Measurements from ENCODE around the gene BCAS4.
"Not testable (repeated sequence)": the region's sequence is repeated elsewhere in the genome, so short reads cannot be mapped to it uniquely, and the experiment has no call there.

BCAS4 gene

DNA sequence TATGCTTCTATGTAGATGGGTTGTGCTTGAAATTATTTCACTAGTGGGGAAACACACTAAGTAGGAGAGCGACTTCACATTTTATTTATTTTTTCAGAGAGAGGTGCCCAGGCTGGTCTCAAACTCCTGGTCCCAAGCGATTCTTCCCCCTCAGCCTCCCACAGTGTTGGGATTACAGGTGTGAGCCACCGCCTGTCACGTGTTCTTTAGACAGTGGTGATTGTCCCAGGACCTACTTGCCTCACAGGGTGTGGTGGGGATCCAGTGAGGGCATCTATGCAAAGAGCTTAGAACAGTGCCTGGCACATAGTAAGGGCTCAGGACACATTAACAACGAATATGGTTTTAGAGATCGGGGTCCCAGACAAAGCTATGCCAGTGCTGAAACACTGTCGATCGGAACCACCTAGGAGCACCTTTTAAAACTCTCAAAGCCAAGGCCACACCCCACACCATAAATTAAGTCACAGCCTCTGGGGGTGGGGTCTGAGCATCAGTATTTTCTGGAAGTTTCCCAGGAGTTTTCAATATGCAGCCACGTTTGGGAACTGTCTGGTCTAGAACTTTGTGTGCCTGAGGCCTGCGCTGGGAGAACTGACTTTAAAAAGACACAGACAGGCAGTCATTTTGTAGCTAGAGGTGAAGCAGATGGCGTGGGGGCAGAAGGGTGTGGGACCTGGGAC is 4.8 kb upstream of the BCAS4 start:
- Histone ChIP-seq H3K14ac (ENCODE audit: low read length) (no peak overlapping the region), H3K4me3 (ENCODE audit: low read length in 2 of 2) (no peak overlapping the region), H2AFZ (ENCODE audit: low read length) (peak overlapping the region; percentile 86), H4K8ac (ENCODE audit: low read depth, low read length) (no peak overlapping the region), H2BK12ac (ENCODE audit: low read length) (no peak overlapping the region), H4K91ac (ENCODE audit: low read depth, low read length, poor library complexity) (no peak overlapping the region), H3K27me3 (ENCODE audit: control insufficient read depth in 3 of 3, insufficient read depth in 3 of 3, low read depth in 1 of 3, low read length in 3 of 3) (no peaks in the 10 kb centered on the region), H3K4me2 (ENCODE audit: insufficient read depth, low read length, poor library complexity, severe bottlenecking) (no peak overlapping the region), H3K23ac (ENCODE audit: low read depth, low read length, poor library complexity) (peak overlapping the region; percentile 25), H3K4me1 (ENCODE audit: control insufficient read depth in 2 of 2, insufficient read depth in 1 of 2, low read depth in 1 of 2, low read length in 2 of 2) (peaks cover 6 to 13% of the 10 kb centered on the region in 2 donors), H3K79me1 (ENCODE audit: low read depth, low read length) (no peaks in the 10 kb centered on the region), H3K9ac (ENCODE audit: low read depth, low read length, poor library complexity) (no peak overlapping the region), H3K27ac (replicated peaks; ENCODE audit: low read length) (no peak overlapping the region), H3K9me3 (replicated peaks in 1 of 2; ENCODE audit: control insufficient read depth in 2 of 2, insufficient read depth in 1 of 2, low read depth in 1 of 2, low read length in 2 of 2) (no peaks in the 10 kb centered on the region), H2AK5ac (ENCODE audit: low read depth, low read length) (no peak overlapping the region), H2BK5ac (ENCODE audit: low read length) (no peak overlapping the region), H3K36me3 (replicated peaks in 1 of 2; ENCODE audit: control insufficient read depth in 2 of 2, insufficient read depth in 2 of 2, low read length in 2 of 2) (no peaks in the 10 kb centered on the region), H2BK15ac (ENCODE audit: low read length) (peak overlapping the region; percentile 23), H3K18ac (ENCODE audit: low read length) (peak overlapping the region; percentile 53), H3K4ac (ENCODE audit: low read length) (no peak overlapping the region), H2BK120ac (ENCODE audit: low read depth, low read length) (peak overlapping the region; percentile 2)
- no peak for DNase-seq (ENCODE audit: low spot score)
- WGBS, 2 donors (ENCODE audit: extremely low coverage in 2 of 2, insufficient read length in 2 of 2, insufficient replicate concordance in 1 of 2): no CpG with 5 or more reads among the region's 11 CpGs

DNA sequence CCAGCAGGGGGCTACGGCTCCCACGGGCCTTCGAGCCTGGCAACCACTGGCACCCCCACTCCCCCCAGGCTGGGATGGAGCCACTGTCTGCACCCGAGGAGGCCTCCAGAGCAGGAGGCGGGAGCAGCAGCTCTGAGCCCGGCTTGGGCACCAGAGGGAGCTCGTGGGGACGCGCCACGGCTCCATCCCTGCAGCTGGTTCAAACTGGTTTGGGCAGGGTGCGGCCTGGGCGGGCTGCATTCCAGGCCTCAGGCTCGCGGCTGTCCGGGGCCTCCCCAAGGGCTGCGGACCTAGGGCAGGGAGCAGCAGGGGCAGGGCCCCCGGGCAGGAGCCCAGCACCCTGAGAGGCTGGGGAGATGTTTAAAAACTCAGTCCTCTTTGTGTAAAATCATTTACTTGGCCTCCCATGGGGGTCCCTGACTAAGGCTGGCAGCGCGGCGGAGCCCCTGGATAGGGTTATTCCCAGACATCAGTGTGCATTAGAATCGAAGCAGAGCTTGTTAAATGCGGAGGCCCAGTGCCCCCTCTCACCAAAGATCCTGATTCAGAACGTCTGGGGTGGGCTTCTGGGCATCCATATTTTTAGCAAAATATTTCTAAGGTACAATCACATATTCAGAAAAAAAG is 4.1 kb upstream of the BCAS4 start:
- peak overlapping the region; percentile 23 for H2BK15ac ChIP-seq (ENCODE audit: low read length)

DNA sequence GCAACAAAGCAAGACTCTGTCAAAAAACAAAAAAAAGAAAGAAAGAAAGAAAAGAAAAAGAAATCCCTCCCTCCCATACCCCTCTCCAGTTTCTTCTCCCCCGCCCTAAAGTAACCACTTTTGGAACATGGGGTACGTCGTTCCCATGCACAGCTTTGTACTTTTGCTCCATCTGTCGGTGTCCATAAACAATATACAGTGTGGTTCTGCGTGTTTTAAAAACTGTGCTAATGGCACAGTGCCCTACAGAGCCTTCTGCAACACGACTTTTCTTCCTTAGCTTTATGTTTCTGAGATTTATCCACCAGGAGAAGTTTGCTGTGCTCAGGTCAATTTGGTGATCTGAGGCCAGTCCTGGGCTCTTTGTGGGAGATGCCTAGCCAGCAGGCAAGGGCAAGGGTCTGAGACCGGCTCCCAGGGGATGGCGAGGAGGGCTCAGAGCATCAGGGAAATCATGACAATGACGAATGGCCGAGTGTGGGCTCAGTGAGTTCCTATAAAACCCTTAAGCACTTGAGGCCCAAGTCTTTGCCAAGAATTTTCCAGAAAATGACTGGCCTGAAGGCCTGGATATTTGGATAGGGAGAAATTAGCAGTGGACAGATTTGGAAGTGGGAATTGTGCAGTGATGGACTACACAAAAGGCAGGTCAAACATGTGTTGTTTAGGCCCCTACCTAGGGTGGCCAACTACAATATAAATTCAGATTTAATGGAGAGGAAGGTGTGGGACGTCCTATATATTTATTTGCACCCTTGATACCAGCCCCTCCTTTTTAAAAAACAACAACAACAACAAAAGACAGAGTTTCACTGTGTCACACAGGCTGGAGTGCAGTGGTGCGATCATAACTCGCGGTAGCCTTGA is 1.9 kb upstream of the BCAS4 start:
- no peak overlapping the region for H3K9ac ChIP-seq (ENCODE audit: low read depth, low read length, poor library complexity)
- H2BK5ac ChIP-seq (ENCODE audit: low read length): no peak overlapping the region
- H2BK120ac ChIP-seq (ENCODE audit: low read depth, low read length): no peak overlapping the region
- H4K91ac ChIP-seq (ENCODE audit: low read depth, low read length, poor library complexity): no peak overlapping the region
- H3K23ac ChIP-seq (ENCODE audit: low read depth, low read length, poor library complexity): no peak overlapping the region
- WGBS, 2 donors (ENCODE audit: extremely low coverage in 2 of 2, insufficient read length in 2 of 2, insufficient replicate concordance in 1 of 2): no CpG with 5 or more reads among the region's 14 CpGs
- H3K79me1 ChIP-seq (ENCODE audit: low read depth, low read length): no peaks in the 10 kb centered on the region
- peaks cover 6 to 13% of the 10 kb centered on the region in 2 donors for H3K4me1 ChIP-seq (ENCODE audit: control insufficient read depth in 2 of 2, insufficient read depth in 1 of 2, low read depth in 1 of 2, low read length in 2 of 2)
- no peaks in the 10 kb centered on the region for H3K36me3 ChIP-seq (replicated peaks in 1 of 2; ENCODE audit: control insufficient read depth in 2 of 2, insufficient read depth in 2 of 2, low read length in 2 of 2)
- H2BK12ac ChIP-seq (ENCODE audit: low read length): no peak overlapping the region
- H4K8ac ChIP-seq (ENCODE audit: low read depth, low read length): no peak overlapping the region
- DNase-seq (ENCODE audit: low spot score): no peak
- H3K4me3 ChIP-seq (ENCODE audit: low read length in 2 of 2): no peak overlapping the region
- H2AFZ ChIP-seq (ENCODE audit: low read length): peak overlapping the region; percentile 69
- no peak overlapping the region for H2BK15ac ChIP-seq (ENCODE audit: low read length)
- peak overlapping the region; percentile 41 for H3K18ac ChIP-seq (ENCODE audit: low read length)
- H2AK5ac ChIP-seq (ENCODE audit: low read depth, low read length): peak overlapping the region; percentile 73
- no peak overlapping the region for H3K4me2 ChIP-seq (ENCODE audit: insufficient read depth, low read length, poor library complexity, severe bottlenecking)
- H3K14ac ChIP-seq (ENCODE audit: low read length): no peak overlapping the region
- H3K9me3 ChIP-seq (replicated peaks in 1 of 2; ENCODE audit: control insufficient read depth in 2 of 2, insufficient read depth in 1 of 2, low read depth in 1 of 2, low read length in 2 of 2): no peaks in the 10 kb centered on the region
- H3K4ac ChIP-seq (ENCODE audit: low read length): no peak overlapping the region
- no peak overlapping the region for H3K27ac ChIP-seq (replicated peaks; ENCODE audit: low read length)
- H3K27me3 ChIP-seq (ENCODE audit: control insufficient read depth in 3 of 3, insufficient read depth in 3 of 3, low read depth in 1 of 3, low read length in 3 of 3): no peaks in the 10 kb centered on the region

More for the DNA sequence above, 4.1 kb upstream of the BCAS4 start:
- Histone ChIP-seq H2AFZ (ENCODE audit: low read length) (peak overlapping the region; percentile 86), H4K8ac (ENCODE audit: low read depth, low read length) (no peak overlapping the region), H4K91ac (ENCODE audit: low read depth, low read length, poor library complexity) (no peak overlapping the region), H2AK5ac (ENCODE audit: low read depth, low read length) (no peak overlapping the region), H3K14ac (ENCODE audit: low read length) (no peak overlapping the region), H3K4me2 (ENCODE audit: insufficient read depth, low read length, poor library complexity, severe bottlenecking) (no peak overlapping the region), H3K9ac (ENCODE audit: low read depth, low read length, poor library complexity) (no peak overlapping the region), H3K4ac (ENCODE audit: low read length) (no peak overlapping the region), H3K4me3 (ENCODE audit: low read length in 2 of 2) (no peak overlapping the region), H3K4me1 (ENCODE audit: control insufficient read depth in 2 of 2, insufficient read depth in 1 of 2, low read depth in 1 of 2, low read length in 2 of 2) (peaks cover 6 to 13% of the 10 kb centered on the region in 2 donors), H3K36me3 (replicated peaks in 1 of 2; ENCODE audit: control insufficient read depth in 2 of 2, insufficient read depth in 2 of 2, low read length in 2 of 2) (no peaks in the 10 kb centered on the region), H3K9me3 (replicated peaks in 1 of 2; ENCODE audit: control insufficient read depth in 2 of 2, insufficient read depth in 1 of 2, low read depth in 1 of 2, low read length in 2 of 2) (no peaks in the 10 kb centered on the region), H3K27ac (replicated peaks; ENCODE audit: low read length) (peak overlapping the region; percentile 49), H3K27me3 (ENCODE audit: control insufficient read depth in 3 of 3, insufficient read depth in 3 of 3, low read depth in 1 of 3, low read length in 3 of 3) (no peaks in the 10 kb centered on the region), H2BK120ac (ENCODE audit: low read depth, low read length) (peak overlapping the region; percentile 2), H2BK12ac (ENCODE audit: low read length) (no peak overlapping the region), H3K18ac (ENCODE audit: low read length) (peak overlapping the region; percentile 88), H3K23ac (ENCODE audit: low read depth, low read length, poor library complexity) (peak overlapping the region; percentile 25), H2BK5ac (ENCODE audit: low read length) (no peak overlapping the region), H3K79me1 (ENCODE audit: low read depth, low read length) (no peaks in the 10 kb centered on the region)
- WGBS, 2 donors (ENCODE audit: extremely low coverage in 2 of 2, insufficient read length in 2 of 2, insufficient replicate concordance in 1 of 2): no CpG with 5 or more reads among the region's 23 CpGs
- peak; percentile 76 for DNase-seq (ENCODE audit: low spot score)

DNA sequence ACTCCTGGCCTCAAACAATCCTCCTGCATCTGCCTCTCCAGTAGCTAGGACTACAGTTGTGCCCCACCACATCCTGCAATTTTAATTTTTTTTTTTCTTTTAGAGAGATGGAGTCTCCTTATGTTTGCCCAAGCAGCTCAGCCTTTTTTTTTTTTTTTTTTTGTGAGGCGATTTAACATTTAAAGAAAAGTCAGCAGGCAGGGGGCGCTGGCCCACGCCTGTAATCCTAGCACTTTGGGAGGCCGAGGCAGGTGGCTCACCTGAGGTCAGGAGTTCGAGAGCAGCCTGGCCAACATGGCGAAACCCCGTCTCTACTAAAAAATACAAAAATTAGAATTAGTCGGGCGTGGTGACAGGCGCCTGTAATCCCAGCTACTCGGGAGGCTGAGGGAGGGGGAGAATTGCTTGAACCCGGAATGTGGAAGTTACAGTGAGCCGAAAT is 1.3 kb upstream of the BCAS4 start:
- not testable (repeated sequence) for H3K18ac ChIP-seq (ENCODE audit: low read length); H2AK5ac ChIP-seq (ENCODE audit: low read depth, low read length); H3K36me3 ChIP-seq (replicated peaks in 1 of 2; ENCODE audit: control insufficient read depth in 2 of 2, insufficient read depth in 2 of 2, low read length in 2 of 2); H3K27me3 ChIP-seq (ENCODE audit: control insufficient read depth in 3 of 3, insufficient read depth in 3 of 3, low read depth in 1 of 3, low read length in 3 of 3); H3K14ac ChIP-seq (ENCODE audit: low read length); H4K91ac ChIP-seq (ENCODE audit: low read depth, low read length, poor library complexity); H3K4me3 ChIP-seq (ENCODE audit: low read length in 2 of 2); DNase-seq (ENCODE audit: low spot score); H3K79me1 ChIP-seq (ENCODE audit: low read depth, low read length); H2BK120ac ChIP-seq (ENCODE audit: low read depth, low read length); H3K9ac ChIP-seq (ENCODE audit: low read depth, low read length, poor library complexity); H2BK5ac ChIP-seq (ENCODE audit: low read length); H3K4me2 ChIP-seq (ENCODE audit: insufficient read depth, low read length, poor library complexity, severe bottlenecking); H4K8ac ChIP-seq (ENCODE audit: low read depth, low read length); H2BK12ac ChIP-seq (ENCODE audit: low read length); H3K4ac ChIP-seq (ENCODE audit: low read length); H2AFZ ChIP-seq (ENCODE audit: low read length); H2BK15ac ChIP-seq (ENCODE audit: low read length); H3K23ac ChIP-seq (ENCODE audit: low read depth, low read length, poor library complexity); H3K9me3 ChIP-seq (replicated peaks in 1 of 2; ENCODE audit: control insufficient read depth in 2 of 2, insufficient read depth in 1 of 2, low read depth in 1 of 2, low read length in 2 of 2); H3K27ac ChIP-seq (replicated peaks; ENCODE audit: low read length)
- peaks cover 5 to 10% of the 10 kb centered on the region in 2 donors for H3K4me1 ChIP-seq (ENCODE audit: control insufficient read depth in 2 of 2, insufficient read depth in 1 of 2, low read depth in 1 of 2, low read length in 2 of 2)
- WGBS, 2 donors (ENCODE audit: extremely low coverage in 2 of 2, insufficient read length in 2 of 2, insufficient replicate concordance in 1 of 2): no CpG with 5 or more reads among the region's 13 CpGs

Data from neuronal stem cell (in vitro differentiated cells).